OCI-M2 (cell line): ENCODE results near the gene NF1.
"Not testable (repeated sequence)": the region's sequence is repeated elsewhere in the genome, so short reads cannot be mapped to it uniquely, and the experiment has no call there.

Source experiments
- DNase-seq: peaks from one replicate; lab custom pipeline; 2025; ENCODE audit not compliant: unreplicated experiment; lab: John Stamatoyannopoulos, UW

NF1 gene

GRCh38 chr17:31130286-31131224 is 35.8 kb downstream of the NF1 start:
- DNase-seq: no peak

GRCh38 chr17:31131299-31131698 is 36.5 kb downstream of the NF1 start:
- DNase-seq: no peak

GRCh38 chr17:31132977-31133376 is 38.2 kb downstream of the NF1 start:
- no peak for DNase-seq

GRCh38 chr17:31134576-31134975 is 39.8 kb downstream of the NF1 start:
- DNase-seq: no peak

GRCh38 chr17:31136319-31136718 is 41.5 kb downstream of the NF1 start:
- no peak for DNase-seq

GRCh38 chr17:31140111-31140510 is 45.3 kb downstream of the NF1 start:
- no peak for DNase-seq

GRCh38 chr17:31144428-31144827 is 49.7 kb downstream of the NF1 start:
- no peak for DNase-seq

GRCh38 chr17:31144836-31145235 is 50.1 kb downstream of the NF1 start:
- DNase-seq: no peak

- no peak for DNase-seq
Measured at GRCh38 chr17:31147507-31148202, 52.9 kb downstream of the NF1 start.

- DNase-seq: no peak
Measured at GRCh38 chr17:31148205-31148604, 53.4 kb downstream of the NF1 start.

GRCh38 chr17:31152271-31152670 is 57.5 kb downstream of the NF1 start:
- no peak for DNase-seq

- DNase-seq: no peak
Measured at GRCh38 chr17:31155208-31155810, 60.5 kb downstream of the NF1 start.

GRCh38 chr17:31156326-31156725 is 61.5 kb downstream of the NF1 start:
- no peak for DNase-seq

- DNase-seq: not testable (repeated sequence)
Measured at GRCh38 chr17:31156864-31157263, 62.1 kb downstream of the NF1 start.

GRCh38 chr17:31158746-31159377 is 64.1 kb downstream of the NF1 start:
- DNase-seq: no peak

- DNase-seq: no peak
Measured at GRCh38 chr17:31163091-31163781, 68.5 kb downstream of the NF1 start.

GRCh38 chr17:31167111-31167510 is 72.3 kb downstream of the NF1 start:
- DNase-seq: no peak

- DNase-seq: no peak
Measured at GRCh38 chr17:31171701-31172100, 76.9 kb downstream of the NF1 start.

GRCh38 chr17:31172388-31172787 is 77.6 kb downstream of the NF1 start:
- DNase-seq: no peak

GRCh38 chr17:31174215-31174614 is 79.4 kb downstream of the NF1 start:
- no peak for DNase-seq

GRCh38 chr17:31175237-31175636 is 80.5 kb downstream of the NF1 start:
- no peak for DNase-seq
